Measurements from ENCODE around the gene RLN3.

DNA sequence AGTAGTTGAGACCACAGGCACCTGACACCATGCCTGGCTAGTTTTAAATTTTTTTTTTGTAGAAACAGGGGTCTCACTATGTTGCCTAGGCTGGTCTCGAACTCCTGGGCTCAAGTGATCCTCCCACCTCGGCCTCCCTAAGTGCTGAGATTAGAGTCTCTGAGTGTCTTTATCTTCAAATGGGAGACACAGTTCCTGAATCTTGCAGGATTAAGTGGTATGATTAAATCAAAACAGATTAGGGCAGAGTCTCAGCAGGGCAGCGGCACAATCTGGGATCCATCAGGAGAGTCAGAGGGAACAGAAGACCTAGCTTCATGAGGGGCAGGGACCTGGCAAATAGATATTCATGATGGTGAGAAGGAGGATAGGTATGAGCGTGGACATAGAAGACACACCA, 953 bp downstream of the RLN3 start:
- no peak for TF ChIP-seq POLR2A (IDR thresholded peaks at IDR 0.05)
- TF ChIP-seq, protein P1, sequence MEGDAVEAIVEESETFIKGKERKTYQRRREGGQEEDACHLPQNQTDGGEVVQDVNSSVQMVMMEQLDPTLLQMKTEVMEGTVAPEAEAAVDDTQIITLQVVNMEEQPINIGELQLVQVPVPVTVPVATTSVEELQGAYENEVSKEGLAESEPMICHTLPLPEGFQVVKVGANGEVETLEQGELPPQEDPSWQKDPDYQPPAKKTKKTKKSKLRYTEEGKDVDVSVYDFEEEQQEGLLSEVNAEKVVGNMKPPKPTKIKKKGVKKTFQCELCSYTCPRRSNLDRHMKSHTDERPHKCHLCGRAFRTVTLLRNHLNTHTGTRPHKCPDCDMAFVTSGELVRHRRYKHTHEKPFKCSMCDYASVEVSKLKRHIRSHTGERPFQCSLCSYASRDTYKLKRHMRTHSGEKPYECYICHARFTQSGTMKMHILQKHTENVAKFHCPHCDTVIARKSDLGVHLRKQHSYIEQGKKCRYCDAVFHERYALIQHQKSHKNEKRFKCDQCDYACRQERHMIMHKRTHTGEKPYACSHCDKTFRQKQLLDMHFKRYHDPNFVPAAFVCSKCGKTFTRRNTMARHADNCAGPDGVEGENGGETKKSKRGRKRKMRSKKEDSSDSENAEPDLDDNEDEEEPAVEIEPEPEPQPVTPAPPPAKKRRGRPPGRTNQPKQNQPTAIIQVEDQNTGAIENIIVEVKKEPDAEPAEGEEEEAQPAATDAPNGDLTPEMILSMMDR (IDR thresholded peaks at IDR 0.05): no peak

All from esophagus squamous epithelium (tissue), 4 donors.